Mammary epithelial cell (primary cell): ENCODE measurements around the gene SALL1.

Source experiments
- CTCF ChIP-seq, 2 donors: IDR thresholded peaks in 1 of 2; conservative IDR thresholded peaks in 1 of 2; 2 replicates each; pipeline ENCODE4 v1.5.1; 2011 to 2012; ENCODE audit warnings: inconsistent platforms in 2 of 2, low read length in 2 of 2, mild to moderate bottlenecking in 2 of 2, control low read depth in 1 of 2, low read depth in 1 of 2; ENCODE audit not compliant: insufficient read depth in 1 of 2; ENCODE audit errors: extremely low read depth in 1 of 2
- EZH2 ChIP-seq: IDR thresholded peaks from 2 replicates; pipeline ENCODE4 v1.6.1; 2012; ENCODE audit warnings: low read length, inconsistent platforms, borderline replicate concordance

GRCh38 chr16:51167170-51167895 is 16.3 kb upstream of the SALL1 start:
- TF ChIP-seq CTCF (conservative IDR thresholded peaks at IDR 0.05 in 1 of 2, IDR thresholded peaks at IDR 0.05 in 1 of 2; ENCODE audit: extremely low read depth in 1 of 2, insufficient read depth in 1 of 2, low read depth in 1 of 2, low read length in 2 of 2) (no peak), EZH2 (no peak)
